SJSA1 (cell line): ENCODE data around the gene FBRSL1. TPM values are rescaled to one million over a fixed set of nuclear protein-coding genes. Genes with fewer than 3 reads are reported as not detected.
"Not testable (repeated sequence)": the region's sequence is repeated elsewhere in the genome, so short reads cannot be mapped to it uniquely, and the experiment has no call there.

ENCODE experiments used
- DNase-seq, 2 experiments: peaks; one replicate each; pipeline ENCODE4 v3.0.0-alpha.2; 2015 to 2020; ENCODE audit warnings: low spot score in 2 of 2, low read depth in 1 of 2
- H3K27ac ChIP-seq: fragments of 250-450 bp; sonication (Bioruptor Pico); 2 replicates; pipeline ENCODE4 v1.5.1; 2020; ENCODE audit warnings: mild to moderate bottlenecking, moderate library complexity
- H3K27me3 ChIP-seq: fragments of 250-450 bp; sonication (Bioruptor Pico); replicated peaks from 2 replicates; pipeline ENCODE4 v1.5.1; 2020; ENCODE audit warnings: mild to moderate bottlenecking, moderate library complexity
- H3K36me3 ChIP-seq: fragments of 250-450 bp; sonication (Bioruptor Pico); 2 replicates; pipeline ENCODE4 v1.5.1; 2020; ENCODE audit warnings: mild to moderate bottlenecking
- H3K4me1 ChIP-seq: fragments of 250-450 bp; sonication (Bioruptor Pico); replicated peaks from 2 replicates; pipeline ENCODE4 v1.6.1; 2021; ENCODE audit warnings: mild to moderate bottlenecking
- H3K4me3 ChIP-seq: fragments of 250-450 bp; sonication (Bioruptor Pico); 2 replicates; pipeline ENCODE4 v1.5.1; 2020; ENCODE audit warnings: mild to moderate bottlenecking
- H3K9me3 ChIP-seq: fragments of 250-450 bp; sonication (Bioruptor Pico); replicated peaks from 2 replicates; pipeline ENCODE4 v1.5.1; 2020; ENCODE audit warnings: mild to moderate bottlenecking
- total RNA-seq: library from RNA; depleted of rRNA; stranded (reverse); fragments of >200 nt; shearing (Covaris generic); gene quantifications from 2 replicates; pipeline ENCODE4 v1.2.3, GENCODE V29; 2014; rRNA removed

Gene FBRSL1
- 0.66 and 2.8 TPM in 2 replicates for total RNA-seq

DNA sequence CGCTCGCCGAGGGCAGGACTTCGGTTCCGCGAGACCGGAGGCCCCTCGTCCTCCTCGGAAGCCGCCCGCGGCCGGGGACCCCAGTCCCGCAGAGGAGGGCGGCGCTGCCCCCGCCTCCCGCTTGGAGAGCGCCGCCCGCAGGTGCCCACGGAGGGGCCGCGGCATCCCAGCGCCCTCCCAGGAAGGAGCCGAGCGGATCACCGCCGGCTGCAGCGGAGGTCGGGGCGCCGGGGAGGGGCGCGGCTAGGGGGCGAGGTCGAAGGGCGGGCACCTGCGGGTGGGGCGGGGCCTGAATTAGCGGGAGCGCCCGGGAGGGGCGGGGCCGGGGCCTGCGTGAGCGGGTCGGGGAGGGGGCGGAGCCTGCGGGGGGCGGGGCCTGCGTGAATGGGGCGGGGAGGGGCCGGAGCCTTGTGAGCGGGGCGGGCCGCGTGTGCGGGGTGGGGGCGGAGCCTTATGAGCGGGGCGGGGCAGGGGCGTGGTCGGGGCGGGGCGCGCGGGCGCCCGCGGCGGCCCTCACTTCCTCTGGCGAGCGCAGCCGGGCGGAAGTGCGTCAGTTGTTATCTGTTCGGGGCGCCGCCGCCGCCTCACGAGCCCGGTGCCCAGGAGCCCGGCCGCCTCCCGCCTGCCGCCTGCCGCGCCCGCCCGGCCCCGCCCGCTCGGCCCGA, at the start of gene FBRSL1:
TSS of gene FBRSL1 (plus strand) at position 550 of the 665 bp plus-strand sequence.
- no peak within 1 kb of the TSS for H3K27ac ChIP-seq
- H3K4me3 ChIP-seq, result peak within 1 kb of the TSS; percentile 52
- peaks cover 20% of the 10 kb centered on the region for H3K4me1 ChIP-seq
- peaks cover 8% of the 10 kb centered on the region for H3K27me3 ChIP-seq
- H3K36me3 ChIP-seq, result no peaks in the 10 kb centered on the region
- DNase-seq, result peak in 1 of 2 experiments; percentile 82
- H3K9me3 ChIP-seq, result no peaks in the 10 kb centered on the region

DNA sequence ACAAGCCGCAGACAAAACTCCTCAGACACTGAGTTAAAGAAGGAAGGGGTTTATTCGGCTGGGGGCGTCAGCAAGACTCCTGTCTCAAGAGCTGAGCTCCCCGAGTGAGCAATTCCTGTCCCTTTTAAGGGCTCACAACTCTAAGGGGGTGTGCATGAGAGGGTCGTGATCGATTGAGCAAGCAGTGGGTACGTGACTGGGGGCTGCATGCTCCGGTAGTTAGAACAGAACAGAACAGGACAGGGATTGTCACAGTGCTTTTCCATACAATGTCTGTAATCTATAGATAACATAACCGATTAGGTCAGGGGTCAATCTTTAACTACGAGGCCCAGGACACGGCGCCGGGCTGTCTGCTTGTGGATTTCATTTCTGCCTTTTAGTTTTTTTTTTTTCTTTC, 49.5 kb upstream of the FBRSL1 start:
- H3K4me3 ChIP-seq, H3K27ac ChIP-seq, H3K9me3 ChIP-seq, DNase-seq, H3K36me3 ChIP-seq, H3K4me1 ChIP-seq, H3K27me3 ChIP-seq: not testable (repeated sequence)

DNA sequence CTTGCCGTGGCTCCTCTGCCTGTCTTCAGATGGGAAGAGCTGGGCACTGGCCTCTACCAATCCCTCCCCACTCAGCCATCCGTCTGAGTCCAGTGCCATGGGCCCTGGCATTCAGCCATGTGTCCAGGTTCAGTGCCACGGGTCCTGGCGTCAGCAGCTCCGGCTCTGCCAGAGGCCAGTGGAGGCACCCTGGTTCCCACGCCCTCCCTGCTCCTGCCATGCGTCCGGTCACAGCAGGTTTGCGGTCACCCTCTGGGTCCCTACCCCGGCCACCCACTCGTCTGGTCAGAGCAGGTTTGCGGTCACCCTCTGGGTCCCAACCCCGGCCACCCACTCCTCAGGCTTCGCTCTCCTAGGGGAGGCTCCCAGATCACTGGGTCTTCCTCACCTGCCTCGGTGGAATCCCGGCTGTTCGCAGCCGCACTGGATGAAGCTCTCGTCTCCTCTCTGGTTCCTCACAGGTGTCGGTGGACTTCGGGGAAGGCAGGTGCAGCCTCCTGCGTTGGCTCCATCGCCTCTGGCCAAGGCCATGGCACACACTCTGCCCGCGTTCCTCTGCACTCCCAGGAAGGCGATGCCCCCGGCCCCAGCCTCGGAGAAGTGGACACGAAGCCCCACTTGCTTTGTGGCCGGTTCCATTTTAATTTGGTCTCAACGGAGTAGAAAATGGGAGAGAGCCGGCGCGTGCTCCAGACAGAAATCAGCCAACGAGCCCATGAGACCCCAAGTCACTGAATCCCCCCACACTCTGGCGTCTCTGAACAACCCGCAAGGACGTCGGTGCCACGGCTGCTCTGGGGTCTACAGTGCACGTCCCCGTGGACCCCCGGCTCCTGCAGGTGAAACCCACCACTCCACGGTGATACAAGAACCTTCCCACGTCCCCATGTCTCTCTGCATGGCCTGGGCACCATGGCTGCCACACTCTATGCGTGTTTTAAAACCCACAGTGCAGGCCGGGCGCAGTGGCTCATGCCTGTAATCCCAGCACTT, 47.8 kb upstream of the FBRSL1 start:
- no peak overlapping the region for H3K4me3 ChIP-seq
- no peak for DNase-seq
- no peaks in the 10 kb centered on the region for H3K36me3 ChIP-seq
- H3K27ac ChIP-seq, result no peak overlapping the region
- no peaks in the 10 kb centered on the region for H3K27me3 ChIP-seq
- H3K4me1 ChIP-seq, result no peaks in the 10 kb centered on the region
- no peaks in the 10 kb centered on the region for H3K9me3 ChIP-seq

DNA sequence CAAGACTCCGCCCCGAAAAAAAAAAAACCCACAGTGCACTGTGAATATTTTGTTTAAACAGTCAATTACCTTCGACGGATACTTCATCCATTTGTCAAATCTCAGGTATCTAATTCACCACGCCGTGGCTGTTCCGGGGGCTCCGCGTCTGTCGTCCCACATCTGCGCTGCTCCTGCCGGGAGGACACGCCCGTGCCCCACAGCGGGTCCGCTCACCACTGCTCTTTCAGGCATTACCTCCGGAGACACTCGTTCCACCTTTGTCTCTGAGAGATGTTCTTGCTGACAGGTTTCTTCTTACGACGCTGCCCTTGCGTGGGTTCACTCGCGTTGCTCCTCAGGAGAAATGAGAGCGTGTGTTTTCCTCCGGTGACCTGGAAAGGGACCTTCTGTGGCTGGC, 46.9 kb upstream of the FBRSL1 start:
- Histone ChIP-seq H3K4me1 (no peaks in the 10 kb centered on the region), H3K9me3 (no peaks in the 10 kb centered on the region), H3K36me3 (no peaks in the 10 kb centered on the region), H3K27me3 (no peaks in the 10 kb centered on the region), H3K4me3 (no peak overlapping the region), H3K27ac (no peak overlapping the region)
- DNase-seq, result no peak

DNA sequence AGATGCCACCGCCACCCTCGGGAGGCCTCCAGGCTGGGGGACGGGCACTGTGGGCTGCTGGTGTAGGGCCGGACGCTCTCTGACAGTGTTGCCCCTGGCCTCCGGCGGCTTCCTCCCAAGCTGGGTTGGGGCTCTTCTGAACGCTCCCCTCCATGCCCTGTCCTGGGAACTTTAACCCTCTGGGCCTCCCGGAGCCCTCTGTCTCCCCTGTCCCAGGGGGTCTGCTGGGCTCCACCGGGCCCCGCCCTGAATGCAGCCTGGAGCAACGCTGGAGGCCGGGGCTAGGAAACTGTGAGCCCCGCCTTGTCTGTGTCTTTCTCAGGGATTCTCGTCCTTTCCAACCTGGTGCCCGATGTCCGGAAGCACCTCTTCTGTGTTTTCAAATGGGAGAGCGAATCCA, 45.7 kb upstream of the FBRSL1 start:
- no peaks in the 10 kb centered on the region for H3K9me3 ChIP-seq
- H3K4me3 ChIP-seq, result no peak overlapping the region
- no peaks in the 10 kb centered on the region for H3K27me3 ChIP-seq
- H3K27ac ChIP-seq, result no peak overlapping the region
- no peak for DNase-seq
- no peaks in the 10 kb centered on the region for H3K36me3 ChIP-seq
- no peaks in the 10 kb centered on the region for H3K4me1 ChIP-seq

DNA sequence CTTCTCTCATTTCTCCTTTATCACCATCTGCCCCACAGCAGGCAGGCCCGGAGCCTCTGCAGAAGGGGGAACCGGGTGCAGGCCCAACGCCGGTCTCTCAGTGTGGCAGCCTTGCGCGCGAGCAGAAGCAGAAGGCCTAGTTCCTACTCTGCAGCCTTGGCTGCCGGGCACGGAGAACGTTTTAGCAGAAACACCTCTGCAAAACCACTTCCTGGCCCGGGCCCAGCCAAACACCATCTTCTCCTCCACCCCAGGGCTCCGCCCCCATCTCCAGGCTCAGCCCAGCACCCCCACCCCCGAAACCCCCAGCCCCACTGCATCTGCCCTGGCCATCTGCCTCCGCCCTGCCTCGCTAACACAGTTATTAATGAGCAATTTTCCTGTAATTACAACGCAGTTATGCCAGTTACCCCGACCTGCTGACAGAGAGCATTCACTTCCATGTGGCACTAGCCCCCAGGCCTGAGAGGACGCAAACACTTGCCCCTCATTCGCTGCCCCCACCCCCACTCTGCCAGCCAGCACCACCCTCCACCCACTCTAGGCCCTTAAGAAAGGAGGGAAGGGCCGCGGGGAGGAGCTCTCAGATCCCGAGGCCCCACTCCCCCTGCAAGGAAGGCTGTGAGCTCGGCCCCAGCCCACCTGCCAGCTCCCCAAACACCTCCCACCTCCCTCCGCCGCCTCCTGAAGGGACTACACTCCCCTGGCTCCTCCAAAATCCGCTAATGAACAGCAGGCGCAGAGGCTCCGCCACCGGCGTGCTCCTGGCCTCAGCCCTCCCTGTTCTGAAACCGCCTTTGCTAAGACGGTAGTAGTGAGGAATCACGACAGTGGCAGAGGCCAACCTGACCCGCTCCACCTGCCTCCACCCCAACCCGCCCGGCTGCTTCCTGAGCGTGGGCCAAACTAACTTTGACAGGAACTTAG, 44.7 kb upstream of the FBRSL1 start:
- Histone ChIP-seq H3K9me3 (no peaks in the 10 kb centered on the region), H3K27ac (no peak overlapping the region), H3K4me1 (no peaks in the 10 kb centered on the region), H3K4me3 (peak overlapping the region; percentile 22; the same call in 1 of the 2 replicates), H3K36me3 (no peaks in the 10 kb centered on the region), H3K27me3 (no peaks in the 10 kb centered on the region)
- DNase-seq, result no peak

DNA sequence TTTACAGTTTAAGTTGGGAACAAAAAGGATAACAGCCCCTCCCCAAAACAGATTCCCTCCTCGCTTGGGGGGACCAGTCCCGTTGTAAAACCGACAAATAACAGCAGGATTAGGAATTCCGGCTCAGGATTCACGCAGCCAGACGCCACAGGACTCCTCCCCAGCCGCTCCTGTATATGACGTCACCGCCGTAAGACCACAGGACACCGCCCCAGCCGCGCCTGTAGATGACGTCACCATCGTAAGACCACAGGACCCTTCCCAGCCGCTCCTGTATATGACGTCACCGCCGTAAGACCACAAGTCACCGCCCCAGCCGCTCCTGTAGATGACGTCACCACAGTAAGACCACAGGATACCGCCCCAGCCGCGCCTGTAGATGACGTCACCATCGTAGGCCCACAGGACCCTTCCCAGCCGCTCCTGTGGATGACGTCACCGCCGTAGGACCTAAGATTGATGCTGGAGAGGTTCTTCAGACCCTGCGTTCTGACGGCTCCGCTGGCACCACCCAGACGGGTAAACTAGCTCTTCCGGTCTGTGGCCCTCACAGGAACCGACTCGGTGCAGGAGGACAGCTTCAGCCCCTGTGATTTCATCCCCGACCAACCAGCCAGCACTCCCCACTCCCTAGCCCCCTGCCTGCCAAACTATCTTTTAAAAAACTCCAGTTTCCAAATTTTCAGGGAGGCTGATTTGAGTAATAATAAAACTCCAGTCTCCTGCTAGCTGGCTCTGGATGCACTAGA, 43.9 kb upstream of the FBRSL1 start:
- Histone ChIP-seq H3K27me3 (no peaks in the 10 kb centered on the region), H3K27ac (no peak overlapping the region), H3K4me3 (peak overlapping the region; percentile 22; the same call in 1 of the 2 replicates), H3K4me1 (no peaks in the 10 kb centered on the region), H3K9me3 (no peaks in the 10 kb centered on the region), H3K36me3 (no peaks in the 10 kb centered on the region)
- peak; percentile 38 to 69 for DNase-seq

DNA sequence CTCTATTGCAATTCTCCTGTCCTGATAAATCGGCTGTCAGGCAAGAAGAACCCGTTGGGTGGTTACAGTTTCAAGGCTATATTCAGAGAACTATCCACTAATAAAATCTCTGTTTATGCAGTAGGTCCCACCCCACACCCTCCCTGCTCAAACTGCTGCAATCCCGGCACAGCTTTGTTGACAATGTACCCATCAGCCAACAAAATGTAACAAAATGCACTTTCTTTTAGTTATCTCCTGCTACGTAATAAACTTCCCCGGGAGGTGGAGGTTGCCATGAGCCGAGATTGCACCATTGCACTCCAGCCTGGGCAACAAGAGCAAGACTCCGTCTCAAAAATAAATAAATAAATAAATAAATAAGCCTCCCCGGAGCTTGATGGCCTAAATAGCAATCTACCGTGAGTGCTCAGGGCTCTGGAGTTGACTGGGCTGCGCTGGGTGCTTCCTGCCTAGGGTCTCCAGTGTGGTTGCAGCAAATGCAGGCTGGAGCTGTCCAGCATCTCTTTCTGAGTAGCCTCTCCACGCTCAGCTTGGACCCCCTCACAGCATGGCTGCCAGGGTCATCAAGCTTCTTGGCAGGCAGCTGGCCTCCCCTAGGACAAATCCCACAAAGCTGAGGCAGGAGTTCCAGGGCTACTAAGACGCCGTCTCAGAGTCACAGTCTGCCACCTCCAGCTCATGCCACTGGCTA, 43.2 kb upstream of the FBRSL1 start:
- no peak for DNase-seq
- H3K27ac ChIP-seq, result no peak overlapping the region
- H3K4me1 ChIP-seq, result no peaks in the 10 kb centered on the region
- H3K4me3 ChIP-seq, result no peak overlapping the region
- no peaks in the 10 kb centered on the region for H3K36me3 ChIP-seq
- no peaks in the 10 kb centered on the region for H3K27me3 ChIP-seq
- H3K9me3 ChIP-seq, result no peaks in the 10 kb centered on the region

DNA sequence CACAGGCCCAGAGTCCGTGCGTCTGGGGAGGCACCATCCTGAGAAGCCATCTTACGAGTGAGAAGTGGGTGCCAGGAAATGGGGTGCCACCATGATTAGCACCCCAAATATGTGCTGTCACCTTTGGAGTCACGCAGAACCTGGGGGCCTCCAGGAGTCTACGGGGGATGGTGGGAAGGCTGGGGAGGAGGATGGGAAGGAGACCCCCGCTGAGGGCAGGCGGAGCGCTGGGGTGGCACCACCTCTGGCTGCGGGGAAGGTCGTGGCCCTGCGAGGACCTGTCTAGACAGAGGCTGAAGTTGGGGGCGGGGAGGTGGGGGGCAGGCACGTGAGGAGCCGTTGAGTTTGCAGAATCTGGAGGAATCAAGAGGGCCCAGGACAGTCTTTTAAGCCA, 42.6 kb upstream of the FBRSL1 start:
- Histone ChIP-seq H3K4me1 (no peaks in the 10 kb centered on the region), H3K27me3 (no peaks in the 10 kb centered on the region), H3K4me3 (no peak overlapping the region), H3K9me3 (no peaks in the 10 kb centered on the region), H3K27ac (no peak overlapping the region), H3K36me3 (no peaks in the 10 kb centered on the region)
- no peak for DNase-seq

DNA sequence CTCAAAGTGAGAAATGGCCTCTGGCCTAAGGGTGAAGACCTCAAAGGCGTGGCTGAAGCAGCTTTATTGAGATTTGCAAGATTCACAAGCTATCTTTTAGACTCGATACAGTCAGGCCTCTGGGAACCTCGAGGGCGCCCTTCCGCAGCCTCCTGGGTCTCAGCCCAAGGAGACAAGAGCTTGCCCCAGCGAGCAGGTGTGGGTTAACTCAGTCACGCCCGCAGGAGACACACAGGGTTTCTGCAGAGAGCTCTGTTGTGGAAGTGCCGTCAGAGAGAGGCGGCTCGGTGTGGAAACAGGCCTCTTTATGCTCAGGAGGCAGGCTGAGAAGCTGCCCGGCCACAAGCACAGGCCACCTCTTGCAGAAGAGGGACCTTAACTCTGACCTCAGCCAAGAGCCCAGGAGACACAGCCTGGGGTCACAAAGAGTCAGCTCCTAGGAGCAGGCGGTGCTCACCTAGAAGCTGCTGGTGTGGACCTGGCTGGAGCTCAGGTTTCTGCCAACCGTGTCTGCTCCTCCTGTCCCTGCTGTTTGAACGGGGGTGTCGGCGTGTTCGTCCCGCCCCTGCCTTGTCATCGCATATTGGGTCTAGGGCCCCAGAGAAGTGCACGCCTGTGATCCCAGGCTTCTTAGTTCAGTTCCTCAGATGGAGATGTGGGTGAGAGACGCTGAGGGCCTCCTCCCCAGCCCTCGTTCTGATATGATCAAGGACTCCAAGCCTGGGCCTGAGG, 42.1 kb upstream of the FBRSL1 start:
- no peaks in the 10 kb centered on the region for H3K27me3 ChIP-seq
- no peak overlapping the region for H3K4me3 ChIP-seq
- DNase-seq, result no peak
- H3K36me3 ChIP-seq, result no peaks in the 10 kb centered on the region
- no peaks in the 10 kb centered on the region for H3K9me3 ChIP-seq
- H3K4me1 ChIP-seq, result no peaks in the 10 kb centered on the region
- no peak overlapping the region for H3K27ac ChIP-seq

DNA sequence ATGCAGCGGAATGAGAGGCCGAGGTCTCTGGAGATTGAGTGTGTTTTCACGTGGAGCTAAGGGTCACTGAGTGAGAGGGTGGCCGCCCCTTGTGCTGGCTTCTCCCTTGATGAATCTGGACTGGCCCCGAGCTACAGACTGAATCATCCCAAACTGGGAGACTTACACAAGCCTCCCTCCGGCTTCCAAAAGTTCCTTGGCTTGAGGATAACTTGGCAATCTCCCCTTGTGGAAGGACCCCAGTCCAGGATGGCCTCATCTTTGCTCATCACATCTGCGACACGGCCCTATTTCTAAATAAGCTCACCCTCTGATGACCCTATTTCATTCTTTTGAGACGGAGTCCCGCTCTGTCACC, 41.5 kb upstream of the FBRSL1 start:
- H3K4me1 ChIP-seq, result no peaks in the 10 kb centered on the region
- no peak for DNase-seq
- no peak overlapping the region for H3K27ac ChIP-seq
- no peaks in the 10 kb centered on the region for H3K9me3 ChIP-seq
- H3K27me3 ChIP-seq, result no peaks in the 10 kb centered on the region
- H3K4me3 ChIP-seq, result no peak overlapping the region
- no peaks in the 10 kb centered on the region for H3K36me3 ChIP-seq
